Cardiac muscle cell (in vitro differentiated cells and primary cell): Measurements from ENCODE around the gene CLCN3. TPM values are rescaled to one million over a fixed set of nuclear protein-coding genes. Genes with fewer than 3 reads are reported as not detected.

Experiments used
- DNase-seq, 2 donors: peaks; one replicate each; pipeline versions ENCODE4 v3.0.0 to v3.0.0-alpha.2; 2010 to 2017; ENCODE audit warnings: low read depth in 1 of 2, low spot score in 1 of 2
- H3K27ac ChIP-seq: fragments of 200-600 bp; sonication (generic); 2 replicates; pipeline ENCODE4 v1.5.1; 2016
- H3K27me3 ChIP-seq: fragments of 200-600 bp; sonication (generic); 2 replicates; pipeline ENCODE4 v1.6.0; 2016; ENCODE audit warnings: control low read depth
- H3K36me3 ChIP-seq: fragments of 200-600 bp; sonication (generic); 2 replicates; pipeline ENCODE4 v1.5.1; 2016; ENCODE audit warnings: control low read depth
- H3K4me1 ChIP-seq: fragments of 200-600 bp; sonication (generic); 2 replicates; pipeline ENCODE4 v1.8.1; 2017; ENCODE audit warnings: low read depth, mild to moderate bottlenecking, mixed run types
- H3K4me3 ChIP-seq: fragments of 200-600 bp; sonication (generic); 2 replicates; pipeline ENCODE4 v1.5.1; 2016; ENCODE audit warnings: mild to moderate bottlenecking
- H3K9me3 ChIP-seq: fragments of 200-600 bp; sonication (generic); 2 replicates; pipeline ENCODE4 v1.5.1; 2017; ENCODE audit warnings: low read depth, mild to moderate bottlenecking, control low read depth
- CTCF ChIP-seq: IDR thresholded peaks from 2 replicates; pipeline ENCODE4 v1.5.1; 2012; ENCODE audit warnings: low read depth, mild to moderate bottlenecking, low read length
- polyA plus RNA-seq: library from polyadenylated mRNA; unstranded; fragments of >200 nt; fragmentation: Nextera tagmentation; extraction: Ambion mirVana; gene quantifications from 2 replicates; pipeline ENCODE4 v1.2.1, GENCODE V29; 2016
- total RNA-seq: library from RNA; depleted of rRNA; stranded (reverse); fragments of >200 nt; gene quantifications from 2 replicates; pipeline ENCODE4 v1.2.3, GENCODE V29; 2016

CLCN3 gene
- total and polyA plus RNA-seq, 2 experiments from 2014 or later = 22.4 to 48.7 TPM

DNA sequence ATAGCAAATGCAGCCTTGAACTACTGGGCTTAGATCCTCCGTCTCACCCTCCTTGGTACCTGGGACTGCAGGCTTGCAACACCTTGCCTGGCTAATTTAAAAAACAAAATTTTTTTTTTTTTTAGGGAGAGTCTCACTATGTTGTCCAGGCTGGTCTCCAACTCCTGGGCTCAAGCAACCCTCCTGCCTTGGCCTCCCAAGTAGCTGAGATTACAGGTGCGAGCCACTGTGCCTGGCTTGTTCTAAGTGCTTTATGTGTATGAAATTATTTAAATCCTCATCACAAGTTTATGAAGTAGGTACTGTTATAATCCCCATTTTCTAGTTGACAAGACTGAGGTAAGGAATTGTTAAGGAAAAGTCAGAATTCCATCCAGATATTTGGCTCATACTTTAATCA lies 43.0 kb downstream of the CLCN3 start:
- no peaks in the 10 kb centered on the region for H3K9me3 ChIP-seq
- peak overlapping the region; percentile 25 for H3K27ac ChIP-seq
- TF ChIP-seq CTCF = no peak
- no peaks in the 10 kb centered on the region for H3K27me3 ChIP-seq
- DNase-seq = no peak
- H3K36me3 ChIP-seq = no peaks in the 10 kb centered on the region
- no peak overlapping the region for H3K4me3 ChIP-seq
- peaks cover 41% of the 10 kb centered on the region for H3K4me1 ChIP-seq

- no peak overlapping the region for H3K4me3 ChIP-seq
- peak in 1 of 2 donors; percentile 58 for DNase-seq
- no peaks in the 10 kb centered on the region for H3K36me3 ChIP-seq
- H3K4me1 ChIP-seq = peaks cover 36% of the 10 kb centered on the region
- no peaks in the 10 kb centered on the region for H3K27me3 ChIP-seq
- TF ChIP-seq CTCF = no peak
- H3K27ac ChIP-seq = peak overlapping the region; percentile 25
- H3K9me3 ChIP-seq = no peaks in the 10 kb centered on the region
These were observed 43.5 kb downstream of the CLCN3 start for GRCh38 chr4:169663831-169664230.

DNA sequence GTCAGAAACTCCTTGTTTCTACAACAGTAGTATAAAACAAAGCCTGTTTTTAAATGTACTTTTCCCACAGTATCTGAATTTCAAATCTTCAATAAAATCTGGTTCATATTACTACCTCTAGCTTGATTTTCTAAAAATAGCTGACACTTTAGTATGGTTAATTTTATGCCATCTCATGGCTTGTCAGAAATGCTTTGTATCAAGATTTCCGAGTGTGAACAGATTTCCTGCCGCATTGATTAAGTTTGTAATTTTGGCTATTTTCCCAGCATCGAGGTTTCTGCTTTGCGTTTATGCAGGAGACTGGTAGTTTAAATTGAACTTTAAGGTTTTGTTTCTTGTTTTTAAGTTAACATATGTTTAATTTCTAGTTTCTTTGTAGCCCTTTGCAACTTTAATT lies 44.2 kb downstream of the CLCN3 start:
- no peak for TF ChIP-seq CTCF
- Histone ChIP-seq H3K4me3 (no peak overlapping the region), H3K4me1 (peaks cover 29% of the 10 kb centered on the region), H3K27me3 (no peaks in the 10 kb centered on the region), H3K9me3 (no peaks in the 10 kb centered on the region), H3K27ac (peak overlapping the region; percentile 25), H3K36me3 (no peaks in the 10 kb centered on the region)
- peak in 1 of 2 donors; percentile 38 for DNase-seq

- DNase-seq = no peak
These were observed 44.8 kb downstream of the CLCN3 start for GRCh38 chr4:169665046-169665737.

GRCh38 chr4:169668069-169668721 lies 47.8 kb downstream of the CLCN3 start:
- H3K4me3 ChIP-seq = no peak overlapping the region
- TF ChIP-seq CTCF = no peak
- no peaks in the 10 kb centered on the region for H3K36me3 ChIP-seq
- H3K27me3 ChIP-seq = no peaks in the 10 kb centered on the region
- peaks cover 21% of the 10 kb centered on the region for H3K4me1 ChIP-seq
- no peak overlapping the region for H3K27ac ChIP-seq
- no peaks in the 10 kb centered on the region for H3K9me3 ChIP-seq
- DNase-seq = no peak

More at GRCh38 chr4:169665046-169665737, 44.8 kb downstream of the CLCN3 start:
- TF ChIP-seq CTCF = no peak
- H3K4me3 ChIP-seq = no peak overlapping the region
- peak overlapping the region; percentile 25 for H3K27ac ChIP-seq
- no peaks in the 10 kb centered on the region for H3K9me3 ChIP-seq
- H3K4me1 ChIP-seq = peaks cover 26% of the 10 kb centered on the region
- H3K36me3 ChIP-seq = no peaks in the 10 kb centered on the region
- no peaks in the 10 kb centered on the region for H3K27me3 ChIP-seq
